ENCODE data around the gene SULT6B1.

DNA sequence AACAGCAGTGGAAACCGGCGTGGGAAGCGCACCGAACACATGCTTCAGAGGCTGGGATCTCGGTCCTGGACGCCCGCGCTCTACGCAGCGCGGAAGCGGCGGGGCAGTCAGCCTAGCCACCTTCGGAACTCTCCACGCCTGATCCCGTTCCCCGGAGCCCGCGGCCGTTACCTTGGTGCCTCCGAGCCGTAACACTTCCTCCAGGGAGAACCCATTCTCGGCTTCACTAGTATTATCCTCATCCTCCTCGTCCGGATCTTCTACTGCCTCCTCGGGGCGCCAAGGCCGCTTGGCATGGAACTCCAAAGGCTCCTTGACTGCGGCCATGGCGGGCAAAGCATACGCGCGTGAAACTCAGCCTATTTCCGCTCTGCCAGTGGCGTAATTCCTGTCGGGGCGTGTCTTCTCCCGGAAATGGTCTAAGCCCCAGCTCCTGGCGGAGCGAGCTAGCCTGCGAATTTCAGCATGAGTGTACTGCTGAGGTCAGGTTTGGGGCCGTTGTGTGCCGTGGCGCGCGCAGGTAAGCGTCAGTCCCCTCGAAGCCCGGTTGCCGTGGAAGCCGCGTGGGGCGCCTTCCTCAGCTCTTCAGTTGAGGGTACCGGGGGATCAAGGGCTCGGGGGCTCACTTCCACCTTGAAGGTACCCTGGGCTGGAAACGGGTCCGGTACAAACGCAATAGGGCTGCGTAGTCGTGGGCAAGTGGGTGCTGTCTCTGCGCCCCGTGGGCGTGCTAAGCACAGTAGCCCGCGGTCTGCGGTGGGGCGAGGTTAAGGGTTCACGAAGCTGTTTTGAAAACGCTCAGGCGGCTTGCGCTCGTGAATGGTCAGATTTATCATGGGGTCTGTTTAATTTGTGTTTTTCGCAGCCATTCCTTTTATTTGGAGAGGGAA is 43.0 kb upstream of the SULT6B1 start, which contains the start of the genes CEBPZ and NDUFAF7:
- TF ChIP-seq CTCF (IDR thresholded peaks at IDR 0.05), result no peak
- no peak for TF ChIP-seq EZH2 (IDR thresholded peaks at IDR 0.05; ENCODE audit: borderline replicate concordance, insufficient read depth, low read depth, low read length, poor library complexity, severe bottlenecking)

All from B cell (primary cell).